Stimulated activated CD4-positive, alpha-beta T cell treated with anti-CD3 and anti-CD28 coated beads, TNF-alpha, amount 100 ng/mL, for 24 hours (primary cell): ENCODE measurements around the gene OR12D1.

Experiments
- DNase-seq, 3 experiments: peaks; one replicate each; pipeline ENCODE4 v3.0.0-alpha.2; 2020; ENCODE audit warnings: low read depth in 3 of 3

Gene OR12D1

GRCh38 chr6:29465279-29465678 lies 50.6 kb downstream of the OR12D1 start:
- DNase-seq = no peak

GRCh38 chr6:29465801-29466200 lies 51.1 kb downstream of the OR12D1 start:
- DNase-seq = no peak

GRCh38 chr6:29466241-29466640 lies 51.5 kb downstream of the OR12D1 start:
- DNase-seq = no peak
